ENCODE results near the gene NOVA2. TPM values are rescaled to one million over a fixed set of nuclear protein-coding genes. Genes with fewer than 3 reads are reported as not detected.

Gene NOVA2
- total RNA-seq, 1 donor from 2014 or later = not detected

DNA sequence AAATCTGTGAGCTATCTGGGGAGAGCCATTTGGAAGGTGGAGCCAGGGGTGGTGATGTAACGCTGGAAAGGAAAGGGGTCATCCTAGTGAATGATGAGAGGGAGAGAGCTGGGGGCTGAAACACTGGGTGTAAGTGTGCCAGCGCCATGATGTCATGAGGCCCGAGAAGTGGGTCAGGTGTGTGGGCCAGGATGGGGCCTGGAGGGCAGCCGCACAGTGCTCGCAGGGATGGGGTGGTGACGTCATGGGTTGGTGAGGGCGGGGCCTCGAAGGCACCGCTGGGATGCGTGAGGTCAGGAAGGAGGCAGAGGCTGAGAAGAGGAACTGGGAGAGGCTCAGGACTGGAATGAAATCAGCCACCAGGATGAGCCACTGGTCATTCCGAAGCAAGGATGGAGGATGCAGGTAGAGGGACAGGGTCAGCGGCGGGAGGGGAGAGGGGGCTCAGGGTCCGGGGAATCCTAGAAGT is 26.0 kb upstream of the NOVA2 start:
- H3K4me3 ChIP-seq (ENCODE audit: low read depth, low read length) = no peak overlapping the region
- DNase-seq (ENCODE audit: low read depth) = no peak
- TF ChIP-seq, protein P1, sequence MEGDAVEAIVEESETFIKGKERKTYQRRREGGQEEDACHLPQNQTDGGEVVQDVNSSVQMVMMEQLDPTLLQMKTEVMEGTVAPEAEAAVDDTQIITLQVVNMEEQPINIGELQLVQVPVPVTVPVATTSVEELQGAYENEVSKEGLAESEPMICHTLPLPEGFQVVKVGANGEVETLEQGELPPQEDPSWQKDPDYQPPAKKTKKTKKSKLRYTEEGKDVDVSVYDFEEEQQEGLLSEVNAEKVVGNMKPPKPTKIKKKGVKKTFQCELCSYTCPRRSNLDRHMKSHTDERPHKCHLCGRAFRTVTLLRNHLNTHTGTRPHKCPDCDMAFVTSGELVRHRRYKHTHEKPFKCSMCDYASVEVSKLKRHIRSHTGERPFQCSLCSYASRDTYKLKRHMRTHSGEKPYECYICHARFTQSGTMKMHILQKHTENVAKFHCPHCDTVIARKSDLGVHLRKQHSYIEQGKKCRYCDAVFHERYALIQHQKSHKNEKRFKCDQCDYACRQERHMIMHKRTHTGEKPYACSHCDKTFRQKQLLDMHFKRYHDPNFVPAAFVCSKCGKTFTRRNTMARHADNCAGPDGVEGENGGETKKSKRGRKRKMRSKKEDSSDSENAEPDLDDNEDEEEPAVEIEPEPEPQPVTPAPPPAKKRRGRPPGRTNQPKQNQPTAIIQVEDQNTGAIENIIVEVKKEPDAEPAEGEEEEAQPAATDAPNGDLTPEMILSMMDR (conservative IDR thresholded peaks at IDR 0.05; ENCODE audit: low read depth, low read length) = no peak

DNA sequence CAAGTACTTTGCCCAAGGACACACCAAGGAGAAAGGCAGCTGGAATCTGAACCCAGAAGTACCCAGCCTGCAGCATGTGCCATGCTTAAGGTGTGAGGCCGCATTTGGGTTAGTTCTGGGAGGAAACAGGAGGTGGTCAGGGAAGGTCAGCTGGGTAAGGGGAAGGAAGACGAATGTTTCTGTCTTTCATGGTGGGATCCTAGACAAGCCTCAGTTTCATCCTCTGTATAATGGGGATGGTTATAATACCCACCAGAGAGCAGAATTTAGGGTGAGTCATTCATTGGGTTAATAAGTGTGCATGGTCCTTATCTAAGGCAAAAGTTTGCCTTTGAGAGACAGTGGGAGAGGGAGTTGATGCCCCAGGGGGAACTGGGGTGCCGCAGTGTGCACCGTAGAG is 25.2 kb upstream of the NOVA2 start:
- TF ChIP-seq, protein P1 (conservative IDR thresholded peaks at IDR 0.05; ENCODE audit: low read depth, low read length) = no peak
- DNase-seq (ENCODE audit: low read depth) = no peak
- H3K4me3 ChIP-seq (ENCODE audit: low read depth, low read length) = no peak overlapping the region

DNA sequence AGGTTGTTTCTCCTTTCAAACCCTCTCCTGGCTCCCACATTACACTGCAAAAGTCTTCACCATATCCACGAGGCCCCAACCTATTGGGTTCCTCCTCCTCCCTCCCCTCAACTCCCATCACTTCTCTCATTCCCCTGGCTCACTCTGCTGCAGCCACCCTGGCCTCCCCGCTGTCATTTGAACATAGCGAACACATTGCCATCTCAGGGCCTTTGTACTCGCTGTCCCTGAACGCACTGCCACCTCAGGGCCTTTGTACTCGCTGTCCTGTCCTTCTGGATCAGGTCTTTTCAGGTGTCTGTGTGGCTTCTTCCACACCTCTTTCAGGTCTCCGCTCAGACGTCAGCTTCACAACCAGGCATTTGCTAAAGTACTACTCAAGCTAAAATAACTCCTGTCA is 23.3 kb upstream of the NOVA2 start:
- no peak overlapping the region for H3K4me3 ChIP-seq (ENCODE audit: low read depth, low read length)
- TF ChIP-seq, protein P1 (conservative IDR thresholded peaks at IDR 0.05; ENCODE audit: low read depth, low read length) = no peak
- DNase-seq (ENCODE audit: low read depth) = no peak

DNA sequence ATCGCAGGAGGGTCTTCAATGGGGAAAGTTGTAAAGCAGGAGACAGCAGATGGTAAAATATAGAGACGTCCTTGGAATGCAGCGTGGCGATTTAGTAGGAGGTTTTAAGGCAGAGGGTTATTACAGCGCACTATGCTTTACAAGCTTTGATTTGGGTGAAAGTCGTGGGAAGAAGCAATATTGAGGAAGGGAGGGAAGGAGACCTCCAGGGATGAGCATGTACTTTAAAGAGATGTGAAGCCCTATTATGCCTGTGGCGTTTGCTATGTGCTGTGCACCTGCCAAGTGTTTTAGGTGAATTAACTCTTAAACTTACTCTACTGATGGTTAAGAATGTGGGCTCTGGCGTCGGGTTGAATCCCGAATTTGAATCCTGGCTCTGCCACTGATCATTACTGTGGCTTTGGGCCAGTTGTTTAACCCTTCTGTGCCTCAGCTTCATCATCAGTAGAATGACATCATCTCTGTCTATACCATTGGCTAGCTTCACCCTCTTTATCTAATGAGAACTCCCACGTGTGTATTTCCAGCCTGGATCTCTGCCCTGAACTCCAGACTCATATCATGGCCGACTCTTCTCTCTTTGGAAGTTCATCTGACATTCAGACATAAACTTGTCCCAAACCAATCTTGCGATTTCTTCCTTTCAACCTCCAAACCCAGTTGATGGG is 22.2 kb upstream of the NOVA2 start:
- TF ChIP-seq, protein P1 (conservative IDR thresholded peaks at IDR 0.05; ENCODE audit: low read depth, low read length) = no peak
- no peak for DNase-seq (ENCODE audit: low read depth)
- peak overlapping the region; percentile 74 for H3K4me3 ChIP-seq (ENCODE audit: low read depth, low read length)

DNA sequence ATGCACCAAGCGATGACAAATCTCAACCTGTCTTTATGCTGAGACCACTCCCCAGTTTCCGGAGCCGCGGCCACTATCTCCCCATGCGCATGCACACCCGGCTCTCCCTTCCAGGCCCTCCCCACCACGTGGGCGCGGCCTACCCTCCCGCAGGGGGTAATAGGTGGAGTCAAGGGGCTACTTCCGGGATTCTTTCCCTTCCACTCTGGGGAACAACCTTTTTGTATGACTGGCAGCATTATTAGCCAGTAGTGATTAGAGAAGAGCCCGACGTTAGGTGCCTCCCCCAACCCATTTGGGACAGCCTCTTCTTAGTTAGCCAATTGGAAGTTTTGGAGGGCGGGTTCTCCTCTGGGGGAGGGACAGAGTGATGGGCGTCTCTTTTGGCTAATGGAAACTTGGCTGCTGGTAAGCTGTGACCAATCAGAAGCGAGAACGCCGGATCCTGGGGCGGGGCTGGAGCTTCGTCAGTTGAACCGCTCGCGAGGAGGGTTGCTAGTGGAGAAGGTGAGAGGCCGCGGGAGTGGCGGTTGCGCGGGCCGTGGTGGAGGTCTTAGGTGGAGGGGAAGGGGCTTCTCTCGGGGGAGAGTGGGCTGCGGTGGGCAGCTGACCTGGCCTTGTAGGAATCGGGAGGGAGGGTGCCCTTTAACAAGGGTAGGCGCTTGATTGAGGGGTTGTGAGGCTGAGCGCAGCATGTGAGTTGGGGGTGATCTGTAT is 21.5 kb upstream of the NOVA2 start, which contains the start of gene CCDC61:
CCDC61 (plus strand) TSS at position 470 of the 717 bp plus-strand sequence. CDS start 7,552 bp downstream, outside the sequence.
- TF ChIP-seq, protein P1 (conservative IDR thresholded peaks at IDR 0.05; ENCODE audit: low read depth, low read length) = no peak
- DNase-seq (ENCODE audit: low read depth) = peak; percentile 99
- peak within 1 kb of the TSS; percentile 76 for H3K4me3 ChIP-seq (ENCODE audit: low read depth, low read length)

DNA sequence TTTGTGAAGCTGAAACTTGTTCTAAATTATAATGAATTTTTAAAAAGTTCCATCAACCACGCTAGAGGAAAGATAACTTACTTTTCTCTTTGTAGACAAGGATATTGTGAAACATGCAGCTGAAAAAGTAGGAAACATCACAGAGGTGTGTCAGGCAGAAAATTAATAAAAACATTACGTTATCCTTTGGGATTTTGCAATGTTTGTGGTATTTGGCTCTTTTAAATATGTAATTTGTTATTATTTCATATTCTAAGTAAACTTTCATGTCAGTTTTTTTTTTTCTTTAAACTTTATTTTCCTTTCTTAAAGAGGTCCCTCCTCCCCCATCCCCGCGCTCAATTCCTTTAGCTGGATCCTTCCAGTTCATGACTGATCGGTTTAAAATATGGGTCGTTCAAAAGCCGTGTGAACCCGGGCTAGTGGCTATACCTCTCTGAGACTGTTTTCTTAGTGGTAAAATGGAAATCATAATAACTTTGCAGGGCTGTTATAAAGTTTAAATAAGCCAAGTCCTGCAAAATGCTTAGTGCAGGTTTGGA is 20.9 kb upstream of the NOVA2 start:
- H3K4me3 ChIP-seq (ENCODE audit: low read depth, low read length) = peak overlapping the region; percentile 76
- TF ChIP-seq, protein P1 (conservative IDR thresholded peaks at IDR 0.05; ENCODE audit: low read depth, low read length) = no peak
- DNase-seq (ENCODE audit: low read depth) = no peak
